Ishikawa (cell line): ENCODE measurements around the gene LRRC8E.

Experiments used
- CEBPB ChIP-seq: IDR thresholded peaks from 2 replicates; pipeline ENCODE4 v1.6.1; 2012
- CREB1 ChIP-seq: IDR thresholded peaks from 2 replicates; pipeline ENCODE4 v1.6.1; 2012; ENCODE audit warnings: low read depth
- EGR1 ChIP-seq: IDR thresholded peaks from 2 replicates; pipeline ENCODE4 v1.6.1; 2012
- EP300 ChIP-seq: IDR thresholded peaks from 2 replicates; pipeline ENCODE4 v1.6.1; 2012; ENCODE audit warnings: borderline replicate concordance
- FOXM1 ChIP-seq: IDR thresholded peaks from 2 replicates; pipeline ENCODE4 v1.6.1; 2012; ENCODE audit warnings: low read depth, borderline replicate concordance
- MAX ChIP-seq: IDR thresholded peaks from 2 replicates; pipeline ENCODE4 v1.6.1; 2012
- NFIC ChIP-seq: IDR thresholded peaks from 2 replicates; pipeline ENCODE4 v1.6.1; 2012
- RAD21 ChIP-seq: IDR thresholded peaks from 2 replicates; pipeline ENCODE4 v1.6.1; 2012; ENCODE audit warnings: low read depth
- REST ChIP-seq: IDR thresholded peaks from 2 replicates; pipeline ENCODE4 v1.6.1; 2012; ENCODE audit warnings: low read depth, mild to moderate bottlenecking
- TAF1 ChIP-seq: IDR thresholded peaks from 2 replicates; pipeline ENCODE4 v1.6.1; 2012; ENCODE audit warnings: low read depth, mild to moderate bottlenecking
- TCF12 ChIP-seq: IDR thresholded peaks from 2 replicates; pipeline ENCODE4 v1.6.1; 2012; ENCODE audit warnings: low read depth
- TEAD4 ChIP-seq: IDR thresholded peaks from 2 replicates; pipeline ENCODE4 v1.6.1; 2012
- USF1 ChIP-seq: IDR thresholded peaks from 2 replicates; pipeline ENCODE4 v1.6.1; 2012
- YY1 ChIP-seq: IDR thresholded peaks from 2 replicates; pipeline ENCODE4 v1.6.1; 2012; ENCODE audit warnings: low read depth
- ZBTB7A ChIP-seq: IDR thresholded peaks from 2 replicates; pipeline ENCODE4 v1.6.1; 2012; ENCODE audit warnings: low read depth

Gene LRRC8E

GRCh38 chr19:7887408-7888144 is 734 bp upstream of the LRRC8E start:
- TF ChIP-seq REST, result no peak
- TF ChIP-seq TCF12, result 0 out of 2 replicates have a peak, but pooled peaks have one; percentile 4

GRCh38 chr19:7888826-7889217 is 512 bp downstream of the LRRC8E start:
- no peak for TF ChIP-seq TEAD4
- no peak for TF ChIP-seq CREB1
- TF ChIP-seq REST, result no peak
- no peak for TF ChIP-seq ZBTB7A
- TF ChIP-seq YY1, result no peak
- TF ChIP-seq NFIC, result no peak
- TF ChIP-seq EP300, result no peak
- no peak for TF ChIP-seq CEBPB
- TF ChIP-seq RAD21, result no peak
- TF ChIP-seq EGR1, result no peak
- no peak for TF ChIP-seq TAF1
- TF ChIP-seq MAX, result no peak
- TF ChIP-seq TCF12, result no peak
- no peak for TF ChIP-seq USF1

- TF ChIP-seq CEBPB, result no peak
- peak; percentile 36; the same call in 1 of the 2 replicates for TF ChIP-seq NFIC
- no peak; the same call in 1 of the 2 replicates for TF ChIP-seq TCF12
- no peak for TF ChIP-seq MAX
- TF ChIP-seq TEAD4, result no peak
- no peak for TF ChIP-seq FOXM1
- TF ChIP-seq ZBTB7A, result 0 out of 2 replicates have a peak, but pooled peaks have one; percentile 52
- peak; percentile 35; the same call in 1 of the 2 replicates for TF ChIP-seq TAF1
- TF ChIP-seq YY1, result no peak
- TF ChIP-seq EP300, result no peak
- TF ChIP-seq USF1, result no peak
- TF ChIP-seq CREB1, result no peak
- no peak for TF ChIP-seq RAD21
- TF ChIP-seq REST, result no peak
- 0 out of 2 replicates have a peak, but pooled peaks have one; percentile 6 for TF ChIP-seq EGR1
These were observed 6.5 kb downstream of the LRRC8E start for GRCh38 chr19:7894612-7895309.

GRCh38 chr19:7895565-7895964 is 7.3 kb downstream of the LRRC8E start:
- no peak for TF ChIP-seq EP300
